ENCODE results near the gene ZMYND10. TPM values are rescaled to one million over a fixed set of nuclear protein-coding genes. Genes with fewer than 3 reads are reported as not detected.

The ZMYND10 gene
- total RNA-seq, 1 donor from 2014 or later: 32.8 TPM

- no peaks in the 10 kb centered on the region for H3K9me3 ChIP-seq
- H3K4me3 ChIP-seq: peak within 1 kb of the TSS; percentile 76
- DNase-seq (peak; percentile 98), ATAC-seq (peak; percentile 96 to 97)
- peak within 1 kb of the TSS; percentile 96 for H3K27ac ChIP-seq
- intact Hi-C loops (cut with DNase I): no loop called here
- no peak for TF ChIP-seq CTCF (IDR thresholded peaks at IDR 0.05)
- H3K27me3 ChIP-seq (ENCODE audit: low read depth): no peaks in the 10 kb centered on the region
- H3K36me3 ChIP-seq: peaks cover 47% of the 10 kb centered on the region
- peaks cover 54% of the 10 kb centered on the region for H3K4me1 ChIP-seq
These were observed 5.2 kb upstream of the ZMYND10 start, which contains the start of the genes CYB561D2 and NPRL2 for GRCh38 chr3:50350527-50351322. Gene CYB561D2, plus strand, starts transcription at chr3:50350862. Its CDS starts 572 bp downstream, at chr3:50351434. Gene NPRL2, minus strand, starts transcription at chr3:50350775. Its CDS starts 123 bp downstream, at chr3:50350652.

- peaks cover 41% of the 10 kb centered on the region for H3K36me3 ChIP-seq
- intact Hi-C loops (cut with DNase I): no loop called here
- no peak for TF ChIP-seq CTCF (IDR thresholded peaks at IDR 0.05)
- H3K9me3 ChIP-seq: no peaks in the 10 kb centered on the region
- H3K27ac ChIP-seq: peak overlapping the region; percentile 96
- peak overlapping the region; percentile 76 for H3K4me3 ChIP-seq
- no peaks in the 10 kb centered on the region for H3K27me3 ChIP-seq (ENCODE audit: low read depth)
- DNase-seq (no peak), ATAC-seq (no peak)
- H3K4me1 ChIP-seq: peaks cover 54% of the 10 kb centered on the region
These were observed 4.6 kb upstream of the ZMYND10 start for GRCh38 chr3:50350213-50350526.

- no peak overlapping the region for H3K27ac ChIP-seq
- H3K9me3 ChIP-seq: no peaks in the 10 kb centered on the region
- DNase-seq: peak; percentile 78
- H3K4me1 ChIP-seq: peaks cover 52% of the 10 kb centered on the region
- H3K27me3 ChIP-seq (ENCODE audit: low read depth): no peaks in the 10 kb centered on the region
- peak; percentile 57 for TF ChIP-seq CTCF (IDR thresholded peaks at IDR 0.05)
- H3K4me3 ChIP-seq: no peak overlapping the region
- peaks cover 16% of the 10 kb centered on the region for H3K36me3 ChIP-seq
- peak; percentile 2 to 4 for ATAC-seq
- intact Hi-C loops (cut with DNase I): no loop called here
These were observed 1.8 kb upstream of the ZMYND10 start for GRCh38 chr3:50347187-50347813.

GRCh38 chr3:50345008-50345407 is 524 bp downstream of the ZMYND10 start:
- Histone ChIP-seq H3K4me3 (peak overlapping the region; percentile 49), H3K27me3 (ENCODE audit: low read depth) (no peaks in the 10 kb centered on the region), H3K27ac (no peak overlapping the region), H3K36me3 (peaks cover 16% of the 10 kb centered on the region), H3K4me1 (peaks cover 53% of the 10 kb centered on the region), H3K9me3 (no peaks in the 10 kb centered on the region)
- intact Hi-C loops (cut with DNase I): no loop called here
- DNase-seq: no peak
- no peak for ATAC-seq
- TF ChIP-seq CTCF (IDR thresholded peaks at IDR 0.05): no peak

GRCh38 chr3:50342813-50343633 is 2.5 kb downstream of the ZMYND10 start:
- DNase-seq: no peak

More at GRCh38 chr3:50342813-50343633, 2.5 kb downstream of the ZMYND10 start:
- Histone ChIP-seq H3K27ac (no peak overlapping the region), H3K4me1 (peaks cover 60% of the 10 kb centered on the region), H3K9me3 (no peaks in the 10 kb centered on the region), H3K36me3 (peaks cover 7% of the 10 kb centered on the region), H3K4me3 (no peak overlapping the region), H3K27me3 (ENCODE audit: low read depth) (no peaks in the 10 kb centered on the region)
- intact Hi-C loops (cut with DNase I): no loop called here
- no peak for TF ChIP-seq CTCF (IDR thresholded peaks at IDR 0.05)
- ATAC-seq: no peak
